Activated CD8-positive, alpha-beta memory T cell treated with anti-CD3 and anti-CD28 coated beads for 36 hours (primary cell): ENCODE measurements around the gene GNAI3. TPM values are rescaled to one million over a fixed set of nuclear protein-coding genes. Genes with fewer than 3 reads are reported as not detected.

ENCODE experiments used
- CTCF ChIA-PET: fragments of 350-600 bp; sonication (Branson Sonifier 250); formaldehyde crosslinking; loops from one replicate; lab custom pipeline; 2021; ENCODE audit warnings: antibody characterized with exemption; lab: Charles Lee
- POLR2A ChIA-PET: fragments of 350-600 bp; sonication (Branson Sonifier 250); formaldehyde crosslinking; loops from one replicate; lab custom pipeline; 2021; ENCODE audit warnings: antibody characterized with exemption; lab: Charles Lee
- total RNA-seq, 2 experiments: library from RNA; stranded (reverse); gene quantifications; one replicate each; pipeline ENCODE4 v1.2.3, GENCODE V29; 2021

GNAI3 gene
- total RNA-seq, 2 experiments from 2014 or later = 9.2 to 9.3 TPM

DNA sequence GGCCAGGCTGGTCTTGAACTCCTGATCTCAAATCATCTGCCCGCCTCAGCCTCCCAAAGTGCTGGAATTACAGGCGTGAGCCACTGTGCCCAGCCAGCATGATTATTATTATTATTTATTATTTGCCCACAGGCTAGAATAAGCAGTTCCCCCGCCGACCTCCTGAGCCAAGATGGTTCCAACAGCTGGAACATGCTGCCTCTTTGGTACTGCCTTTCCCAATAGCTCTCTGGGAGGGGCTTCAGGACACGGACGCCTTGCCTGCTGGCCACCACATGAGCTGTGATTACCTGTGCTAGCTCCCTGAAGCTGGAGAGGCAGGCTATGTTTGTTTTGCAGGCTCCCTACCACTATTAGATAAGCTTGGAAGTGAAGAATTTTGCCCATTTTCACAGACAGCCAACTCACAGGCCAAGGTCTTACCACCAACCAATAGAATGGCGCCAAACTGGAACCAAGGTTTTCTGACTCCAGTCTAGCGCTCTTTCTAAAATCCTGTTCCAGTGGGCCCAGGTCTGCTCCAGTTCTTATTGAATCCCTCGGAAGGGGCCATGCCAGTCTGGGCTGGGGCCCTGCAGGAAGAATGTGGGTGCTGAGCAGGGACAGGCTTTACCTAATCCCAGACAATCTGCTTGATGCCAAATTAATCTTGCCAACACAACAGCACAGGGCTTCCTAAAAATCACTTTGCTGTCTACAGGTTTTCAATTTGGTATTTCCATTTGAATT lies 10.8 kb upstream of the GNAI3 start:
- CTCF ChIA-PET = interaction anchor here (0.6 to 1.2 kb wide), 5 partner anchors 9 to 275 kb away, joined by 3 read pairs; no protein-coding TSS in a partner anchor
- POLR2A ChIA-PET = no interaction called here

DNA sequence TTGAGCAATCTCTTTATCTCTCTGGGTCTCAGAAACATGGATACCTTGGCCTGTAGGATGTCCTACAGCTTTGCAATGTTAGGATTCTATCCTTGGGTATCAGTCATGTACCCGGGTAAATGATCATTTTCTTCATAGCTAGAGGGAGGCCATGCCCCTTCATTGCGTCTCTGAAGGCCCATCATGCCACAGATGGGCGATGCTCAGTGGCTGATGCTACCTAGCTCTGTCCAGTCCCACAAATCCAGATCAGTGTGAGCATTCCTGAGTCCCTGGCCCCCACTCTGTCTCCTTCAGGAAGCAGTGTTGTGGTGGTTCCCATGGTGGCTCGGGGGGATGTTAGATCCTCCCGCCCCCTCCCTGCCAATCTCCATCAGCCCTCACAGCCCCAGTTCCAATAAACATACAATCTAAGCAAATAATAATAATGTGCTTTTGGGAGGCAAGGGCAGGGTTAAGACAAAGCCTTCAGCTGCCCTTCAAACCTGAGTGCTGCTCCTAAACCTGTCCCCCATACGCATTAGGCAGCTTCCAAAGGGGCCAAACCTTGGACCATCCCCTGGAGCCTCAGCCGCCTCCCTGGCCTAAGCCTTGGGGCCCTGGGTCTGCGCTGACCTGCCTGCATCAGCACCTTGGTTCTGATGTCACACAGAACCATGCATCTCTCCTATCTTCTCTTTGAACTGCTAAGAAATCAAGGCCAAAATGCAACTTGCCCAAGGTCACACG lies 9.4 kb upstream of the GNAI3 start:
- POLR2A ChIA-PET = no interaction called here

DNA sequence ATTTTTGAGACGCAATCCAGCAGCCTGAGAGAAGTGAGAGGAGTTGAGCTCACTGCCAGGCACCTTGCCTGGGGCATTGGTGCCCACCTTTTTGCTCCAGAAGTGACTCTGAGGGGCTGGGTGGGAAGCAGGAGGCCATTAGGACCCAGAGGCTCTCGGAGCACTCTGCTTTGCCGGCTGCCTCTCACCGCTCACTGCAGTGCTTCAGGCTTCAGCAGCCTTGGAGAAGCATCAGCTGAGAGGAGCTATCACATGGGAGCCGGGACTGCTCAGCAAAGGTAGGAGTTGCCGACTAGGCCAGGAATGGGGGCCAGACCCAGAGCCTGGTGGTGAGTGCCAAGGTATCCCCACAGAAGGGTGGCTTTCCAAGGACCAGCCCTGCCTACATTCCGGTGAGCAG lies 8.7 kb upstream of the GNAI3 start, which contains the start of gene GPR61:
Gene GPR61, plus strand, starts transcription at position 197 of the 400 bp plus-strand sequence. CDS start 3,151 bp downstream, outside the sequence.
- CTCF ChIA-PET = interaction anchor here (0.6 to 7.7 kb wide), 3 partner anchors 6 to 468 kb away, joined by 3 to 55 read pairs (median 7); no protein-coding TSS in a partner anchor
- POLR2A ChIA-PET = no interaction called here

More for the DNA sequence above, 9.4 kb upstream of the GNAI3 start:
- CTCF ChIA-PET = interaction anchor here (0.6 to 2.2 kb wide), 4 partner anchors 49 to 469 kb away, joined by 3 to 7 read pairs (median 3); no protein-coding TSS in a partner anchor

DNA sequence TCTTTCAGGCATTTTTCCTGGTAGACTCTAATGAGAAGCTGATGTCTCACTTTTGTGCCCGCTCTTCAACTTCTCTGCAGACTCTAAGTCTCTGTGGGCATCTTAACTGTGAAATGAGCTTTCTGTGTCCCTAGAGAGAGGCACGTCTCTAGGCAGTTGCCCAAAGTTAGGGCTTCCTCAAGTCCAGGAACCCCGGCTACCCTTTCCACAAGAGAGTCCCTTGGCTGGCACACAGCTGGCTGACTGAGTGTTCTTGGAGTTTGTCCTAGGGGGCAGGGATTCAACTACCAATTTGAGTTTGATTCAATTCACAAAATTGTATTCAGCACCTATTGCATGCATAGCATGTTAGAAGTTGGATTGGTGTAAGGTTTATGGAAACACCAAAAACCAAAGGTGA lies 7.3 kb upstream of the GNAI3 start:
- CTCF ChIA-PET = interaction anchor here (1.0 to 7.7 kb wide), 4 partner anchors 8 to 99 kb away, joined by 3 to 55 read pairs (median 22); partner anchors contain the start of gene CYB561D1
- POLR2A ChIA-PET = no interaction called here

DNA sequence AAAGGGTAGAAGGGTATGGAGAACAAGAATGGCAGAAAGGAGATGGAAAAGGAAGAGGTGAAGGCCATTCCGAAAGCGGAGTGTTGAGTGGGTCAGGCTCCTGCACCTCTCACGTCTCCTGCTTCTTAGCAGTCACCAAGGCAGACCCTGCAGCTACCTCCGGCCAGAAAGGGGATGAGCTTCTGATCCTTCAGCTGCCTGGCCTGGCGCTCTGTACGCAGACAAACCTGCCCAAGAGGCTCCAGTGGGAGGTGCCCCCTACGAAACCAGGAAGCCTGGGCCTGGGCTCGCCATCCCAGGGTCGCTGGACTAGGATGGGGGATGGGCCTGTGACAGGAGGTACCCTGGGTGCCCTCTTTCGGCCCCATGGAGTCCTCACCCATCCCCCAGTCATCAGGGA lies 5.8 kb upstream of the GNAI3 start:
- ChIA-PET CTCF (interaction anchor here (1.4 to 7.7 kb wide), 3 partner anchors 9 to 94 kb away, joined by 3 to 55 read pairs (median 37); partner anchors contain the start of gene CYB561D1), POLR2A (no interaction called here)

DNA sequence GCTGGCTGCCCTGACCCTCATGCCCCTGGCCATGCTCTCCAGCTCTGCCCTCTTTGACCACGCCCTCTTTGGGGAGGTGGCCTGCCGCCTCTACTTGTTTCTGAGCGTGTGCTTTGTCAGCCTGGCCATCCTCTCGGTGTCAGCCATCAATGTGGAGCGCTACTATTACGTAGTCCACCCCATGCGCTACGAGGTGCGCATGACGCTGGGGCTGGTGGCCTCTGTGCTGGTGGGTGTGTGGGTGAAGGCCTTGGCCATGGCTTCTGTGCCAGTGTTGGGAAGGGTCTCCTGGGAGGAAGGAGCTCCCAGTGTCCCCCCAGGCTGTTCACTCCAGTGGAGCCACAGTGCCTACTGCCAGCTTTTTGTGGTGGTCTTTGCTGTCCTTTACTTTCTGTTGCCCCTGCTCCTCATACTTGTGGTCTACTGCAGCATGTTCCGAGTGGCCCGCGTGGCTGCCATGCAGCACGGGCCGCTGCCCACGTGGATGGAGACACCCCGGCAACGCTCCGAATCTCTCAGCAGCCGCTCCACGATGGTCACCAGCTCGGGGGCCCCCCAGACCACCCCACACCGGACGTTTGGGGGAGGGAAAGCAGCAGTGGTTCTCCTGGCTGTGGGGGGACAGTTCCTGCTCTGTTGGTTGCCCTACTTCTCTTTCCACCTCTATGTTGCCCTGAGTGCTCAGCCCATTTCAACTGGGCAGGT lies 5.0 kb upstream of the GNAI3 start:
- CTCF ChIA-PET = interaction anchor here (0.8 to 7.7 kb wide), 3 partner anchors 10 to 97 kb away, joined by 4 to 55 read pairs (median 37); partner anchors contain the start of gene CYB561D1
- POLR2A ChIA-PET = no interaction called here

DNA sequence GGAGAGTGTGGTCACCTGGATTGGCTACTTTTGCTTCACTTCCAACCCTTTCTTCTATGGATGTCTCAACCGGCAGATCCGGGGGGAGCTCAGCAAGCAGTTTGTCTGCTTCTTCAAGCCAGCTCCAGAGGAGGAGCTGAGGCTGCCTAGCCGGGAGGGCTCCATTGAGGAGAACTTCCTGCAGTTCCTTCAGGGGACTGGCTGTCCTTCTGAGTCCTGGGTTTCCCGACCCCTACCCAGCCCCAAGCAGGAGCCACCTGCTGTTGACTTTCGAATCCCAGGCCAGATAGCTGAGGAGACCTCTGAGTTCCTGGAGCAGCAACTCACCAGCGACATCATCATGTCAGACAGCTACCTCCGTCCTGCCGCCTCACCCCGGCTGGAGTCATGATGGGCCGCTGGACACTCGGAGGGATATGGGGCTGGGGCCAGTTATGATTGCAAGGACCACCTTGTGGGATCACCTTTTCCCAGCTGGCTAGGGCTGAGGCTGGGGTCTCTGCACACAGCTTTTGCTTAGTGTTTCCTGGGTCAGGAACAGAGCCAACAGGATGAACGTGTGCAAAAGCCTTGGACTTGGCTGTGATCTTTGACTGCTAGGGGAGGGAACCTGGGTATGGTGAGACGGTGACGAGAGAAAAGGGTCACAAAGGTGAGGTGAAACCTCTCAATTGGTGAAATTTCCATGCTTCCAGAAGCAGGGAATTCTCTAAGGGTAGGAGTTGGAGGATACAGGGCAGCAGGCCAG lies 4.3 kb upstream of the GNAI3 start:
- ChIA-PET POLR2A (no interaction called here), CTCF (interaction anchor here (2.8 to 7.7 kb wide), 3 partner anchors 11 to 231 kb away, joined by 23 to 55 read pairs (median 37); partner anchors contain the start of gene CYB561D1)

DNA sequence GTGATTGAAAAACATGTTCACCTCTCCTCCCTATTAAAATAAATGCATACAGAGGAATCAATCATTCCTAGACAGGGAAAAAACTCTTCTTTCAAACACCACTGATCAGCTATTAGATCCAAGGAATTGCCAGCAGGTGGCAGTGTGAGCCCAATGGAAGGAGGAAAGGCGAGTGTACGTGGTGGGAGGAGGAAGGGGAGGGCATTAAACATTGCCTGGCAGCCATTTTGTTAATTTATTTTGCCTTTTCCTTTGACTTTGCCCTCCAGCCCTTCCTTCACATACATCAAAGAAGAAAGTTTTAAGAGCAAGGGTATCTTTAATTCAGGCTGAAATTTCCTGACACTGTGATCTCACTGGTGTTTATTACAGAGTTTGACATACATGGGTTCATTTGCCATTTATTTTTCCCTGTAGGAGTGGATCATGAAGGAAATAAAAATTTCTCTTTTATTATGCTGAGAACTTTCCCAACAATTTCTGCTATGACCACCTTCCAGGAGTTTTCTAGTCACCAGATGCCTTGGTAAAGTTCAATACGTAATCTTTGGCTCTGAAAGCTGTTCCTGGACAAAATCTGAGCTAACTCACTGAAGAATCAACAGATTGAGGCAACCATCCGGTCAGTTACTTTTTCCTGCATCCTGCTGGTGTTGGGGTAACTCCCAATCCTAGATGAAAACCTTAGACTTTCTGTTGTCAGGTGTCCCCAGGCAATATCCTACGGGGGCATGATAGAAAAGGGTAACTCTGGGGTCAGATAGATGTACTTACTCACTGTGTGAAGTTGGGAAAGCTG lies 1.9 kb upstream of the GNAI3 start:
- CTCF ChIA-PET = interaction anchor here (0.7 to 7.7 kb wide), 24 partner anchors 9 to 438 kb away, joined by 3 to 55 read pairs (median 5); partner anchors contain the start of genes AHCYL1, AMPD2, CYB561D1 and GNAT2
- POLR2A ChIA-PET = interaction anchor here (0.7 to 1.5 kb wide), 2 partner anchors 14 to 74 kb away, joined by 3 to 5 read pairs; partner anchors contain the start of genes AMPD2 and GNAT2

DNA sequence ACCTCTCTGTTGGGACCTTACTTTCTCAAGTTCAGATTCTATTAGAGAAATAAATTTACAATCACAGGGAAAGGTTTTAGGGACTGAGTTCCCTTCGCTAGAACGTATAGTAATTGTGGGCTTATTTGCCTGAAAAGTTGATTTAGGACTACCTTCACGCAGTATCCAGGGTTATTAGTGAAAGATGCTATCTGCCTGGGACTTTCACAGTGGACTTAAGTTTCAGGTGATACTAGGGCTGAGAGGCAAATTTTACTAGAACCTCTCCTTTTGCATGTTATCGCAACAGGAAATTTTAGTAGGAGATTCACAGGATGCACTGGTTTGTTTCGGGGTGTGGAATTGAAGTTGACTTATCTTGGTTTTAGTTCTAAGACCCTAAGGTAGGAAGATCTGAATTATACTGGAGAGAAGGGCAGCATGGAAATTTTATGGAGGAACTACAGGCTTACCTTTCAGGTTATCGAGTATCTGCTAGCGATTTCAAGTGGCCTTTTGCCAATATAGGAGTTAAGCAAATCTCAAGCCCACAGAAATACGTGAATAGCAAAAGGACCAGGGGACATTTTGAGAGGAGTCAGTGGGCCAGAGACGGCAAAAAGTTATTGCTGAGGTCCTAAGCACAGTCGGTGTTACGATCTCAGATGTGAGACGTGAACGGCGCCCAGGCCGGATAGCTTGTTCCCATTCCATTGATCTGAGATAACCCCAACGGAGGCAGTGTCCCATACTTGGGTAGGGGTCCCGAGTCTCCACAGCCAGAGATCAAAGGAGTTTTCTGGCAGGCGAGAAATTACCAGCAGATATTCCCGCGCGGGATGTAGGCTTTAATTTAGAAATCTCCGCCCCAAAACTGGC lies 723 bp upstream of the GNAI3 start:
- CTCF ChIA-PET = interaction anchor here (0.7 to 7.7 kb wide), 9 partner anchors 14 to 436 kb away, joined by 3 to 55 read pairs (median 12); partner anchors contain the start of genes AHCYL1, AMPD2 and GNAT2
- POLR2A ChIA-PET = interaction anchor here (0.8 to 2.1 kb wide), 6 partner anchors 46 to 437 kb away, joined by 3 to 22 read pairs (median 4); partner anchors contain the start of genes AHCYL1, AMPD2 and GNAT2

DNA sequence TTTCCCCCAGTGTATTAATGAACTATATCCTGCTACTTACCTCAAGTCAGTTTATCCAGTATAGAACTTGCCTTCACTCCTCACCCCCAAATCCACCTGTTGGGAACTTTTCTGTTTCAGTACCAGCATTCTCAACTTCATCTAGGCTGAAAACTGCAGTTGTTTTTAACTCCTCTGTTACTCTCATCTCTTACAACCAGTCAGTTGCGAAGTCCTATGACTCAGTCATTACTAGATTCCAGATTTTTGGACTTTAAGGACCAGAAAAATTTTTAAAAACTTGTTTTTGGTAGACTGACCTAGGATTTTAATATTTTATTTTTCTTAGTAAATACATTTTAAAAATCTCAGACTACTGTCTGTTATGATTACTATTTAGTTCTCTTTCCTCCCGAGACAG lies 8.1 kb downstream of the GNAI3 start:
- ChIA-PET CTCF (no interaction called here), POLR2A (no interaction called here)

DNA sequence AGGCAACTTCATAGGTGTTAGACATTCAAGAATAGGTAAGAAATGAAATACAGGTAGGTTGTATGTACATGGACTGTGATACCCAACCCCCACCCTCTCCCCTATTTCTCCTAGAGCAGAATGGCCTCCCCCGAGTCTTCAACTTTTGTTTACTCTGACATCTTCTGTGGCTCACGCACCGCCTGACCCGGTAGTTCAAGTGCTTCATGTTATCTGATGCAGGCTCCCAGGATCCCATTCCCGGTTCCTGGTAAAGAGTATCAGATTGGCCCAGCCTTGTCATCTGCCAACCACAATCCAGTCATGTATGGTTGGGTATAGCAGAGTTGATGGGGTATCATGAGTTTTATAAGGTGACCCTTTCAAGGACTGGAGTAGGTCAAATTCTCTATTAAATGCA lies 9.1 kb downstream of the GNAI3 start:
- POLR2A ChIA-PET = no interaction called here
- CTCF ChIA-PET = no interaction called here

DNA sequence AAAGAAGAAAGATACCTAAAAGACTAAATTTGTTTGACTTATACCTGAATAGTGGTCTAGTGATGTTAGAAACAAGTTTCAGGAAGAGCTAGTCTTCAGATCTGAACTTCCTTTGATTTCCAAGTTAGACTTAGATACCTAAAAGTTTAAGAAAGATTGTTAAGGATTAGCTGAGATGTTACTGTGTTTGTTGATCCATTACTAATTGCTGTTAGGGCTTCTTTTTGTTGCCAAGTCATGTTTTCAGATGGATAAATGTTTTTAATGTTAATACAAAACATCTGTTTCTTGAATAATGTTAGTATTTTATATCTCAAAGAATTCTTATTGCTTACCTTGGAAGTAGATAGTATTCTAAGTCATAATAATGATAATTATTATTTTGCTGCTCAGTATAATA lies 11.6 kb downstream of the GNAI3 start:
- POLR2A ChIA-PET = no interaction called here
- CTCF ChIA-PET = interaction anchor here (2.0 kb wide), 1 partner anchor 71 kb away, joined by 9 read pairs; no protein-coding TSS in a partner anchor

DNA sequence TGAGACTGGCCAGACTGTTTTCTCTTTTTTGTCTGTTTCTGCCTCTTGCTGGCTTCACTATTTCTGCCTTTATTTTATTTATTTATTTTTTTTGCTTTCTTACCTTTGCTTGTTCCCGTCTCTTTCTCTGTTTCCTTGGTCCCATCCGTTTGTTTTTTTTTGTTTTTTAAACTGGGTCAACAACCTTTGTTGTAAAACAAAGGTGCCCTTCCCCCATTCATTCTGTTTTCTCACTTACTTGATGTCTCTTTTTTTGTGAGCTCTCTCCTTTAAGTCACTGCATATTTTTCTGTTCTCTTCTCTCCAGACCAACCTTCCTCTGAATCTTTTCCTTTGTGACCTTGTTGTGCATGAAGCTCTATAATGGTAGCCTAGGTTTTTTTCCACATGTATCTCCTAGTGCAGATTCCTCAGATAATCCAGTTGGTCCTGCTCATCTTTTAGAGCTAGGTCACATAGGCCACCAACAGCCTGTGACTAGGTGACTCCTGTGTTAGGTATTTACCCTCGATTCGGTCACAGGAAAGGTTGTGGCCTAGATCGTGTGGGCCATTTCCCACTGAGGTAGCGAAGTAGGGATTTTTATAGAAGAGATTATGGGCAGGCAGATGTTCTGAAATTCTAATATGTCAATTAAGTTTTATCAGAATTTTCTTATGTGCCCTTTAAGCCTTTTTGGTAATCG lies 15.9 kb downstream of the GNAI3 start:
- ChIA-PET CTCF (interaction anchor here (0.7 to 0.8 kb wide), 3 partner anchors 50 to 79 kb away, joined by 3 to 4 read pairs (median 4); no protein-coding TSS in a partner anchor), POLR2A (interaction anchor here (0.6 kb wide), 1 partner anchor 145 kb away, joined by 3 read pairs; no protein-coding TSS in a partner anchor)

DNA sequence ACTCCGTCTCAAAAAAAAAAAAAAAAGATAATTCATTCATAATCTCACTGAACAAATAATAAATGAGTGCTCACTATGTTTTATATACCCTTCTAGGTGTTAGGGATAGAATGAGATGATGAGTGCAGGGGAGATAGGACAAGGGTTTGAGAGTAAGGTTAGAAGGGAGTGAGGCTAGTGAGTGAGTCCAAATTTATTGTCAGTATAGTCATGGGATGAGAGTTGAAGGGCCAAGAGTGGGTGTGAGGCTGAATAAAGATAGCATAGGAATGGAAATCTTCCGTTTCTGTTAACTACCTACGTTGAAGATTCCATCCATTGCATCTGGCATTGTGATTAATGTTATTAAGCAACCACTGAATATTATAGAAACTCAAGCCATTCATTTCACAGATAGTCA lies 16.8 kb downstream of the GNAI3 start:
- ChIA-PET POLR2A (no interaction called here), CTCF (interaction anchor here (0.6 kb wide), 1 partner anchor 16 kb away, joined by 3 read pairs; no protein-coding TSS in a partner anchor)

DNA sequence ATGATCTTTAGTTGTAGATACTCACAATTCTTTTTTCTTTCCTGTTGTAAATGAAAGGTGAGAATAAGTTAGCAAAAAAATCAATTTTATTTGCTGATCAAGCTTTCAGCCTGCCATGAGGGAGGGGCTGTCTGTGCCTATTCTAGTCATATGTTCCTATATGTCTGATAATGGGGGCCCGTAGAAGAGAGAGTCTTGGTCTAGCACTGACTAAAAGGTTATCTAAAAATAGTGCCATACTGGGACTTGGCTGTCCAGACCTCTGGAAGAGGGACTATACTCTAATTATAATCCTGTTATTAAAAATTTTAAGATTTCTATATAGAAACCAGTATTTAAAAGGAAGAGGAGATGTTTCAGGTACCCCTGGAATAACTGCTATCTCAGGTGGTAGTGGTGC lies 18.6 kb downstream of the GNAI3 start:
- ChIA-PET CTCF (interaction anchor here (0.9 kb wide), 1 partner anchor 21 kb away, joined by 3 read pairs; no protein-coding TSS in a partner anchor), POLR2A (no interaction called here)
